Measurements from ENCODE around the gene RNF126.
"Not testable (repeated sequence)": the region's sequence is repeated elsewhere in the genome, so short reads cannot be mapped to it uniquely, and the experiment has no call there.

The RNF126 gene

DNA sequence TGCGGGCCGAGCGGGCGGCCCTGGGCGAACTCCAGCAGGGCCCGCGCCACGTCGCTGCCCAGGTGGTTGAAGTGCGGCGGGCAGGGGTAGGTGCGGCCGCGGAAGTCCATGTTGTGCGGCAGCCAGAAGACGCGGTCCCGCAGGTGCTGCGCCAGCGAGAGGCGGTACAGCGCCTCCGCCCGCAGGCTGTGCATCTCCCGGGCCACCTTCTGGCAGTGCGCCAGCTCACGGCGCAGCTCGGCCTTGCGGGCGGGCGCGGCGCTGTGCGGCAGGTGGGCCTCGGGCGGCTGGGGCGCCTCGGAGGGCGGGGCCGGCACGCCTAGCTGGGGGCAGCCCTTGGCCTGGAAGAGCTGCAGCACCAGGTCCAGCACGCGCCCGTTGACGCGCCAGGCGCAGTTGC lies 41.8 kb downstream of the RNF126 start:
- 97% methylated on average over 34 of the region's 48 CpGs for WGBS (ENCODE audit: insufficient coverage)
- POLR2A ChIA-PET, result not testable (repeated sequence)
- H3K36me3 ChIP-seq (ENCODE audit: control insufficient read depth in 4 of 4, insufficient read depth in 4 of 4, low read length in 3 of 4), result peaks cover 3 to 76% (median 39%) of the 10 kb centered on the region in 4 experiments

DNA sequence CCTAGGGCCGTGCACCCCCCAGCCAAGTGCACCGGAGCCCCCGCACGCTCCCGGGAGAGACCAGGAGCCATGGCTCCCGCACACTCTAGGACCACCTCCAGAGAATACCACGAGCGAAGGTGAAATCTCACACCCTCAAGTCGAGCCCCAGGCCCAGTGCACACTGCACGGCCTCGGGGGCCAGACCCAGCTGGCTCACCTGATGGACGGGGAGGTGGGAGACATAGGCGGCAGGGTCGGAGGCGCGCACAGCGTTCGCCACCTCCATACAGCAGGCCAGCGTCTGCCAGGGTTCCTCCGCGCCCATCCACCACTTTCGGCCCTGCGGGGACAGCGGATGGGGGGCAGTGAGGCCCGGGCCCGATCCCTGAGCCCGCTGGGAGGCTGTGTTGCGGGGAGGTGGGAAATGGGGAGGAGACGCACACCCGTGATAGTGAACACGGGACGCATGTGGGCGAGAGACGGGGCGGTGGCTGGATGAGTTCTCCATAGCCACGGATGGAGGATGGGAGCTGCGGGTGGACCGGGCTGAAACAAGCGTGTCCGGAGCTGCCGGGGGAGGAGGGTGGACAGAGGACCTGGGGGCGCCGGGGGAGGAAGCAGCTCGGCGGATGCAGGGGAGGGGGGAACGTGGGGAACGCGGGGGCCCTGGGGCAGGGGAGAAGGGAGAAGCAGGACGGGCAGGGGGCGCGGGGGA lies 42.7 kb downstream of the RNF126 start:
- DNase-seq, result no peak
- Histone ChIP-seq H3K9me3 (ENCODE audit: control extremely low read depth in 1 of 5, control insufficient read depth in 4 of 5, insufficient read depth in 2 of 5, low read depth in 1 of 5, low read length in 4 of 5) (no peaks in the 10 kb centered on the region), H3K27me3 (replicated peaks in 2 of 5; ENCODE audit: control insufficient read depth in 4 of 5, insufficient read depth in 5 of 5, low read length in 4 of 5) (peaks cover 0 to 4% (median 0%) of the 10 kb centered on the region in 5 experiments), H3K4me3 (ENCODE audit: control insufficient read depth in 1 of 7, extremely low read depth in 1 of 7, insufficient read depth in 4 of 7, low read depth in 2 of 7, low read length in 6 of 7) (no peak overlapping the region), H3K36me3 (ENCODE audit: control insufficient read depth in 4 of 4, insufficient read depth in 4 of 4, low read length in 3 of 4) (peaks cover 3 to 73% (median 38%) of the 10 kb centered on the region in 4 experiments), H3K27ac (ENCODE audit: insufficient read depth in 1 of 2, low read depth in 1 of 2, low read length in 2 of 2, poor library complexity in 1 of 2, severe bottlenecking in 2 of 2) (no peak overlapping the region), H3K4me1 (ENCODE audit: control extremely low read depth in 1 of 4, control insufficient read depth in 4 of 4, insufficient read depth in 4 of 4, low read length in 3 of 4) (peaks cover 0 to 4% (median 2%) of the 10 kb centered on the region in 4 experiments)
- WGBS (ENCODE audit: insufficient coverage), result 97% methylated on average over 35 of the region's 51 CpGs
- POLR2A ChIA-PET, result no interaction called here
- CTCF ChIA-PET, result no interaction called here

More for the DNA sequence above, 41.8 kb downstream of the RNF126 start:
- H3K4me1 ChIP-seq (ENCODE audit: control extremely low read depth in 1 of 4, control insufficient read depth in 4 of 4, insufficient read depth in 4 of 4, low read length in 3 of 4); H3K27me3 ChIP-seq (replicated peaks in 2 of 5; ENCODE audit: control insufficient read depth in 4 of 5, insufficient read depth in 5 of 5, low read length in 4 of 5); H3K9me3 ChIP-seq (ENCODE audit: control extremely low read depth in 1 of 5, control insufficient read depth in 4 of 5, insufficient read depth in 2 of 5, low read depth in 1 of 5, low read length in 4 of 5); H3K4me3 ChIP-seq (ENCODE audit: control insufficient read depth in 1 of 7, extremely low read depth in 1 of 7, insufficient read depth in 4 of 7, low read depth in 2 of 7, low read length in 6 of 7); DNase-seq; H3K27ac ChIP-seq (ENCODE audit: insufficient read depth in 1 of 2, low read depth in 1 of 2, low read length in 2 of 2, poor library complexity in 1 of 2, severe bottlenecking in 2 of 2); CTCF ChIA-PET: not testable (repeated sequence)

DNA sequence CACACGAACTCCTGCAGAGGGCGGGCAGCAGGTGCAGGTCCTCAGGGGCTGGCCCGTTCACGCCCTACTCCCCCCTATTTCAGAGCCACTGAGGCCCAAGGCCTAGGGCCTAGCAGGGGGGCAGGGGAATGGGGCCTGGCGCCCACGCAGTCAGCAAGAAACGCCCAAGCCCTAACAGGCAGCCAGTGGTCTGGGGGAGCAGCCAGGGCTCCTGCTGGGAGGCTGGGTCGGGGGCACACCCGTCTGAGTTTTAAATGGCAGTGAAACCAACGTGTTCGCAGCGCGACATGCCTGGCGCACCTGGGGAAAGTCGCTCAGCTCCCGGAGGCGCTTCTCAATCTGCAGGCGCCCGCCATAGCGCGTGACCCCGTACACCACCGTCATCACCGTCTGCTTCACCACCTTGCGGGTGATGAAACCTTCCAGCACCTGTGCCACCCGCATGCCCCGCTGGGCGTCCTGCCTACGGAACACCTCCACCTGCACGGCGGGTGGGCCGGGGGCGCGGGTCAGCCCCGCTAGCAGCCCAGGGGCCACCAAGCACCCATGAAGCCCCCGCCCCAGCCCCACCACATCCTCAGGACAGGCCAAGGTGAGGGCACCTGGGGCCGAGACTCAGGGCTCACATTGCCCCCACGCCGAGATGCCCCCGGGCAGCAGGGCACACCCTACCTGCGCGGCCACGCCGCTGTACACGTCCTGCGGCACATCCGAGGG lies 43.6 kb downstream of the RNF126 start:
- 97% methylated on average over 40 of the region's 47 CpGs for WGBS (ENCODE audit: insufficient coverage)
- CTCF ChIA-PET, result no interaction called here
- POLR2A ChIA-PET, result no interaction called here

DNA sequence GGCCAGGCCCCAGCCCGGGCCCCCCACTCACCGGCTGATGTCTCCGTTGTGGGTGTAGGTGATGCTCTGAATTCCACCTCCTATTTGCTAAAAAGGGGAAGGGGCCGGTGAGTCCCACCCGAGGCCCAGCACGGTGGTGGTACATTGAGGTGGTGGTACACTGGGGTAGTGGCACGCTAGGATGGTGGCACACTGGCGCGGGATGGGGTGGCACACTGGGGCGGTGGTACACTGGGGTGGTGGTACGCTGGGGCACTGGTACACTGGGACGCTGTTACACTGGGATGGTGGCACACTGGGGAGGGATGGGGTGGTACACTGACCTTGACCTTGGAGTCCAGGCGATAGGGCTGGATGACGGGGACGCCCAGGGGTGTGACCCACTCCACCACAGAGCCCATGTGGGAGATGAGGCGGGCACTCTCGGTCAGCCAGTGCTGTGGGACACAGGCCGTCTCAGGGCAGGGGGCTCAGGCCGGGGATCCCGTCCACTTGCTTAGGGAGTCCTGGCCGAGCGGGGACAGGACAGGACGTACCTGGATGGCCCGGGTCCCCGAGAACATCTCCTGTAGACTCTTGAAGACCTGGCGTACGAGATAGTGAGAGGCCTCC lies 44.2 kb downstream of the RNF126 start:
- 96% methylated on average over 25 of the region's 27 CpGs for WGBS (ENCODE audit: insufficient coverage)
- CTCF ChIA-PET, result interaction anchor here (1.2 kb wide), 1 partner anchor 8 kb away, joined by 7 read pairs; no protein-coding TSS in a partner anchor
- Histone ChIP-seq H3K4me1 (ENCODE audit: control extremely low read depth in 1 of 4, control insufficient read depth in 4 of 4, insufficient read depth in 4 of 4, low read length in 3 of 4) (peaks cover 0 to 4% (median 2%) of the 10 kb centered on the region in 4 experiments), H3K36me3 (ENCODE audit: control insufficient read depth in 4 of 4, insufficient read depth in 4 of 4, low read length in 3 of 4) (peaks cover 3 to 59% (median 30%) of the 10 kb centered on the region in 4 experiments), H3K27me3 (replicated peaks in 2 of 5; ENCODE audit: control insufficient read depth in 4 of 5, insufficient read depth in 5 of 5, low read length in 4 of 5) (peaks cover 0 to 15% (median 0%) of the 10 kb centered on the region in 5 experiments), H3K9me3 (ENCODE audit: control extremely low read depth in 1 of 5, control insufficient read depth in 4 of 5, insufficient read depth in 2 of 5, low read depth in 1 of 5, low read length in 4 of 5) (no peaks in the 10 kb centered on the region), H3K27ac (ENCODE audit: insufficient read depth in 1 of 2, low read depth in 1 of 2, low read length in 2 of 2, poor library complexity in 1 of 2, severe bottlenecking in 2 of 2) (no peak overlapping the region), H3K4me3 (ENCODE audit: control insufficient read depth in 1 of 7, extremely low read depth in 1 of 7, insufficient read depth in 4 of 7, low read depth in 2 of 7, low read length in 6 of 7) (no peak overlapping the region)
- POLR2A ChIA-PET, result no interaction called here
- DNase-seq, result no peak

More for the DNA sequence above, 43.6 kb downstream of the RNF126 start:
- H3K9me3 ChIP-seq (ENCODE audit: control extremely low read depth in 1 of 5, control insufficient read depth in 4 of 5, insufficient read depth in 2 of 5, low read depth in 1 of 5, low read length in 4 of 5), result no peaks in the 10 kb centered on the region
- no peak overlapping the region for H3K4me3 ChIP-seq (ENCODE audit: control insufficient read depth in 1 of 7, extremely low read depth in 1 of 7, insufficient read depth in 4 of 7, low read depth in 2 of 7, low read length in 6 of 7)
- H3K27ac ChIP-seq (ENCODE audit: insufficient read depth in 1 of 2, low read depth in 1 of 2, low read length in 2 of 2, poor library complexity in 1 of 2, severe bottlenecking in 2 of 2), result no peak overlapping the region
- no peak for DNase-seq
- H3K4me1 ChIP-seq (ENCODE audit: control extremely low read depth in 1 of 4, control insufficient read depth in 4 of 4, insufficient read depth in 4 of 4, low read length in 3 of 4), result peaks cover 0 to 4% (median 2%) of the 10 kb centered on the region in 4 experiments
- peaks cover 0 to 10% (median 0%) of the 10 kb centered on the region in 5 experiments for H3K27me3 ChIP-seq (replicated peaks in 2 of 5; ENCODE audit: control insufficient read depth in 4 of 5, insufficient read depth in 5 of 5, low read length in 4 of 5)
- peaks cover 3 to 64% (median 35%) of the 10 kb centered on the region in 4 experiments for H3K36me3 ChIP-seq (ENCODE audit: control insufficient read depth in 4 of 4, insufficient read depth in 4 of 4, low read length in 3 of 4)

DNA sequence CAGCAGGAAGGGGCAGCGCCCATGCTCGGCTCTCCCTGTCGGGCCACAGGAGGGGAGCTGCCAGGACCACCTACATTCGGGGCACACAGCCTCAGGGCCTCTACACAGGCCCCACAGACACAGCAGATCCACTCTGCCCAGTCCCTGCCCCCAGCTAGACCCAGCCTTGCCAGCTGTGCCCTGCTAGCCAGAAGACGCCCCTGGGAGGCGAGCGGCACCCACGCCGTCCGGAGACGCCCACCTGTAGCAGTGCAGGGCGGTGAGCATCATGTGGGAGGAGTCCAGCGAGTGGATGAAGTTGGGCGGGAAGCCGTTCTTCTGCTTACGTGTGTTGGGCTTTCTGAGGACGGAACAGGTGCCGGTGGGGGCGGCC lies 44.8 kb downstream of the RNF126 start:
- peaks cover 3 to 54% (median 28%) of the 10 kb centered on the region in 4 experiments for H3K36me3 ChIP-seq (ENCODE audit: control insufficient read depth in 4 of 4, insufficient read depth in 4 of 4, low read length in 3 of 4)

DNA sequence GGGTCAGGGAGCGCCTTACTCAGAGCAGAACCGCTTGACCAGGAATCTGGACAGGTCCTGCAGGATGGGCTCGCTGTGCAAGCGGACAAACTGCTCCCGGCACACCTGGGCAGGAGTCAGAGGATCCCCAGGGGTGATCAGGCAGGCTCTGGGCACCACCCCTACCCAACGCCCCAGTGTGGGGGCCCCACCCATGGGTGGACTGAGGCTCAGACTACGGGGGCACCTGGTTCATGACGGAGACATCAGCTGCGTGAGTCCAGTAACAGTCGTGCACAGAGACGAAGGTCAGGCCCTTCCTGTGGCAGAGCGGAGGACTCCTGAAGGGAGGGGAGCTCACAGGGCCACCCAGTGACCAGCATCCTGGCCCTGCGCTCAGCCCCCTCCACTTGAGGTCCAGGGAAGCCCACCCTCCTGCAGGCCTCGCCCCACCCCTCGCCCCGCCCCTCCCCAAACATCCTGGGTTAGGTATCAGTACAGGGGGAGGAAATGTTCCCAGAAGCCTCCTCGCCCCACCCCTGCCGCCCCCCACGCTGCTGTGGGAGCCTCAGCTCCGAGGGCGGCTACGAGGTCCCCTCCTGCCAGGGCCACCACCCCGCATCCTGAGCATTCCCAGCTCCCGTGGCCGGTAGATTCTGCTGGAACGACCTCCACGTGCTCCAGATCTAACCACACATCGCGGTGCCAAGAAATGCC lies 45.3 kb downstream of the RNF126 start:
- Histone ChIP-seq H3K4me3 (ENCODE audit: control insufficient read depth in 1 of 7, extremely low read depth in 1 of 7, insufficient read depth in 4 of 7, low read depth in 2 of 7, low read length in 6 of 7) (no peak overlapping the region), H3K27me3 (replicated peaks in 2 of 5; ENCODE audit: control insufficient read depth in 4 of 5, insufficient read depth in 5 of 5, low read length in 4 of 5) (peaks cover 0 to 15% (median 0%) of the 10 kb centered on the region in 5 experiments), H3K36me3 (ENCODE audit: control insufficient read depth in 4 of 4, insufficient read depth in 4 of 4, low read length in 3 of 4) (peaks cover 3 to 49% (median 25%) of the 10 kb centered on the region in 4 experiments), H3K9me3 (ENCODE audit: control extremely low read depth in 1 of 5, control insufficient read depth in 4 of 5, insufficient read depth in 2 of 5, low read depth in 1 of 5, low read length in 4 of 5) (no peaks in the 10 kb centered on the region), H3K4me1 (ENCODE audit: control extremely low read depth in 1 of 4, control insufficient read depth in 4 of 4, insufficient read depth in 4 of 4, low read length in 3 of 4) (peaks cover 0 to 4% (median 2%) of the 10 kb centered on the region in 4 experiments), H3K27ac (ENCODE audit: insufficient read depth in 1 of 2, low read depth in 1 of 2, low read length in 2 of 2, poor library complexity in 1 of 2, severe bottlenecking in 2 of 2) (no peak overlapping the region)
- 93% methylated on average over 24 of the region's 29 CpGs for WGBS (ENCODE audit: insufficient coverage)
- POLR2A ChIA-PET, result no interaction called here
- CTCF ChIA-PET, result interaction anchor here (1.2 kb wide), 1 partner anchor 9 kb away, joined by 7 read pairs; no protein-coding TSS in a partner anchor
- no peak for DNase-seq

More for the DNA sequence above, 44.8 kb downstream of the RNF126 start:
- 95% methylated on average over 13 of the region's 19 CpGs for WGBS (ENCODE audit: insufficient coverage)
- Histone ChIP-seq H3K9me3 (ENCODE audit: control extremely low read depth in 1 of 5, control insufficient read depth in 4 of 5, insufficient read depth in 2 of 5, low read depth in 1 of 5, low read length in 4 of 5) (no peaks in the 10 kb centered on the region), H3K4me1 (ENCODE audit: control extremely low read depth in 1 of 4, control insufficient read depth in 4 of 4, insufficient read depth in 4 of 4, low read length in 3 of 4) (peaks cover 0 to 4% (median 2%) of the 10 kb centered on the region in 4 experiments), H3K27ac (ENCODE audit: insufficient read depth in 1 of 2, low read depth in 1 of 2, low read length in 2 of 2, poor library complexity in 1 of 2, severe bottlenecking in 2 of 2) (no peak overlapping the region), H3K27me3 (replicated peaks in 2 of 5; ENCODE audit: control insufficient read depth in 4 of 5, insufficient read depth in 5 of 5, low read length in 4 of 5) (peaks cover 0 to 15% (median 0%) of the 10 kb centered on the region in 5 experiments), H3K4me3 (ENCODE audit: control insufficient read depth in 1 of 7, extremely low read depth in 1 of 7, insufficient read depth in 4 of 7, low read depth in 2 of 7, low read length in 6 of 7) (no peak overlapping the region)
- CTCF ChIA-PET, result interaction anchor here (1.2 kb wide), 1 partner anchor 9 kb away, joined by 7 read pairs; no protein-coding TSS in a partner anchor
- no peak for DNase-seq
- POLR2A ChIA-PET, result no interaction called here
